Thyroid gland (tissue), 4 donors: ENCODE results near the gene C13orf46.

ENCODE experiments used
- CTCF ChIP-seq, 6 experiments: fragments of 200-600 bp in 3 of 6; fragments of 450-650 bp in 3 of 6; sonication (generic) in 3 of 6; IDR thresholded peaks; one replicate each; pipeline ENCODE4 v1.5.1; 2016 to 2019; ENCODE audit warnings: antibody characterized with exemption in 6 of 6, mild to moderate bottlenecking in 2 of 6, inconsistent platforms in 1 of 6, moderate library complexity in 1 of 6
- POLR2A ChIP-seq, 2 donors: fragments of 450-650 bp; IDR thresholded peaks; one replicate each; pipeline ENCODE4 v1.6.1; 2017; ENCODE audit warnings: antibody characterized with exemption in 2 of 2, mild to moderate bottlenecking in 2 of 2, moderate library complexity in 1 of 2

DNA sequence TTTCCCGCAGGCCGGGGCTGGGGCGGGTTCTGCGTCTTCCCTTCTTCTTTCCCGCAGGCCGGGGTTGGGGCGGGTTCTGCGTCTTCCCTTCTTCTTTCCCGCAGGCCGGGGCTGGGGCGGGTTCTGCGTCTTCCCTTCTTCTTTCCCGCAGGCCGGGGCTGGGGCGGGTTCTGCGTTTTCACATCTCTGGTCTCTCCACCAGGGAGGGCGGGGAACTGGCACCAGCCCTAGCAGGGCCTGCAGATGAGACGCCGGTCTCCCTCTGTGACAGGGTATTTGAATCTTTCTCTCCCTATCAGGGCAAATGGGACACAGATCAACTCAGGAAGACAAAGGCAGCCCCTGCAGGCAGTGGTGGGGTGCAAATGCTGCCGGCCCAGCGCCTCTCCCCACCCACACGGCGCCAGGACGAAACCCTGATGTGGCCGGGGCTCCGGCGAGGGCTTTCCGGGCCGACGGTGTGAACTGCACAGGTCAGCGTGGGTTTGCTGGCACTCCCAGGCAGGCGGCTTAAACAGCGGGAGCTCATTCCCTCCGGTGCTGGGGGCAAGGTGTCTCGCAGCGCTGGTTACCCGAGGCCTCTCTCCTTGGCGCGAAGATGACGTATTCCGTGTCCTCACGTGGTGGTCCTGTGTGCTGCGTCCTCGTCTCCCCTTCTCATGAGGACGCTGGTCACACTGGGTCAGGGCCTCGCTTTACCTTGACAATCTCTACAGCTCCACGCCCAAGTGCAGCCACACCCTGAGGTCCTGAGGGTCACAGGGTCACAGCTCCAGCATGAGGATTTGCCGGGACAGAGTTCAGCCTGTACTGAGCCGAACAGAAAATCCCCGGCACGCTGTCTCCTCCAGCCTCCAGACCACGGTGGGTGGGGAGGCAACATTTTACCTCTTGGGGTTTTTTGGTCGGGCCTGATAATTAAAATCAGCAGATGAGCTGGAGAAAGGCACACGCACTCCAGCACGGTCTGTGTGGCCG, 717 bp upstream of the C13orf46 start:
- TF ChIP-seq CTCF (IDR thresholded peaks at IDR 0.05) (no peak), POLR2A (IDR thresholded peaks at IDR 0.05) (no peak)
